GM21723 (cell line): ENCODE results near the gene BOD1L1.

Experiments used
- ATAC-seq: cut with Tn5 transposase; IDR thresholded peaks from one replicate; pipeline ENCODE4 v1.9.1; 2021; ENCODE audit warnings: mild to moderate bottlenecking, moderate library complexity; ENCODE audit not compliant: unreplicated experiment

Gene BOD1L1

GRCh38 chr4:13540446-13541175 is 86.9 kb downstream of the BOD1L1 start:
- ATAC-seq = no peak

DNA sequence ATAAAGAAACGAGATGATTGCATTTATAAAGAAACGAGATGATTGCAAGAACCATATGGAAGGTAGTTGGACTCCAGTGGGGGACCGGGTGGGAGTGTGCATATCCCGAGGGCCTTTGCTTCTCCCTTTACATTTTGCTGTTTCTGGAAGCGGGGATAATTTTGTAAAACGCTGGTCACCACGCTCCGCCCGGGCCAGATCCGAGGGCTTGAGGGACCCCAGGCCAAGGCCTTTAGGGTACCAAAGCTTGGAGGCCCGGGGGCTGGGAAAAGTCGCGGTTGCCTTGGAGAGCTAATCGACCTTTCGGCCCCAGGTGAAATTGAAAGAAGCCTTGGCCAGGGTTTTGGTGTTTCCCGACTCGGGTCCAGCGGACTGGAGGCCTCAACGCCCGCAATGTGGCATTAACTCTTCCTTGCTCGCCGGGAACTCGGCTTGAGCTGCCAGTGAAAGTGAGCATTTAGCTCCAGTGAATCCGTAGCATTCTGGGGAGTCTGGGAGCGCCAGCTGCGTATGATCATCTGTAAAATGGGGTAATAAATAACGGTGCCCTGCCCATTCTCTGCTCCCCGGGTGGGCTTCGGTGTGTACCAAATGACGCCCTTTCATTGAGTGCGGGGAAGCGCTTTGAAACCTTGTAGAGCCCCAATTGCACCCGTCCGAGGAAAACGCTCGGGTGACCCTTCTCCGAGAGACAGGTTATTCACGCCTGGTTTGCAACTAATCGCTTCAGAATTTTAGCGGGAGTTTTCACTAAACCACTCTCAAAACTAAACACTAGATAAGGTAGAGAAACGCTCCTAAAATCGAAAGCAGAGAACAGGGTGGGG is 87.7 kb downstream of the BOD1L1 start:
- ATAC-seq = no peak

GRCh38 chr4:13539047-13539618 is 88.4 kb downstream of the BOD1L1 start:
- no peak for ATAC-seq

GRCh38 chr4:13538427-13538973 is 89.0 kb downstream of the BOD1L1 start:
- no peak for ATAC-seq

- ATAC-seq = no peak
Measured at GRCh38 chr4:13537832-13538177, 89.7 kb downstream of the BOD1L1 start.

DNA sequence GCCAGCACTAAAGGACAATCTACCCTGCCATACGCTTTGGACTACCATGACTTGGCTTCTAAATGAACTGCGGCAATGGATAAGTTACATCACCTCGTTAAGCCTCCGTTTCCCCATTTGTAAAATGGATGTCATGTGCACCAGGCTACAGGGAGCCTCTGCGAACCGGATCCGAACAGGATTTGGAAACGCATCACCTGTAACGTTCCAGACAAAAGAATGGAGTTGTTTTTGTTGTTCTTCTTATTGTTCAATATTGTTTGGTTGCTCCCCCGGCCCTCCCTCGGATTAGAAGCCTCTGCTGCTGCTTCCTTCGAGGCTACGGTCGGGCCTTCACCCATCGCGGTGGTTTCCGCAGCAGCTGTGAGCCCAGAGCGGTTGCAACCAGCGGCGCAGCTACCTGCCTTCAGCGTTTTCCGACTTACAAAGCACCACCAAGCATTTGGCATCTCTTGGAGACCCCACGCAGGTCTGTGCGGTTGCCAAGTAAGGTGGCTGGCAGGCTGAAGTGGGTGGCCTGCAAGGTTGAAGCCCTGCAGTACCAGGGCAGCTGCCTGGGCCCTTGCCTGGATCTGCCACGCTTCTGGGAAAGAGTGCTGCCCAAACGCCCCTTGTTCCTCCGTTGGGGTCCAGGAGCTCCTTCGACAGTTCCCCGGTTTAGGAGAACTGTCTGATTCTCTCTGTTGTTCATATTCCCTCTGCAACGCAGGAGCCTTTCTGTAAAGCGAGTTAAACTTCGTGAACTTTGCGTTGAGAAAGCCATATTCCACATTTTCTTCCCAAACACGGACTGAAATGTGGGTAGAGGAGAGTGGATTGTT is 90.3 kb downstream of the BOD1L1 start:
- ATAC-seq = no peak

DNA sequence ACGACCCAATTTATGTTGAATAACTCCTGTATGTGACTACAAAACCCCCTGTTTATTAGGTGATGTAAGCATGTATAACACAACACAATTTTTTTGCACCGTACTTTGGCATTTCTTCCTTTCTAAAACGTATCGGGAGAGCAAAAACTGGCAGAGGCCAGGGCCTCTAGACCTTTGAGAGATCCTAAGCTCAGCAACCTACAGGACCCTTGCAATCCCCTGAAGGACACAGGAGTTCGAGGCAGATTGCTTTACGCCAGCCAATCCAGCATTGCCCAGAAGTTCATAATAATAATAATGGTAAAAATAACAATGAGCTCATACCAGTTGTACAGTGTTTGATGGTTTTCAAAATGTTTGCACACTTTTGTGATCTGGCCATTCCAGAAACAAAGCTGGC is 90.9 kb downstream of the BOD1L1 start:
- ATAC-seq = no peak

- ATAC-seq = no peak
Measured at GRCh38 chr4:13535708-13536361, 91.7 kb downstream of the BOD1L1 start.

GRCh38 chr4:13535118-13535517 is 92.4 kb downstream of the BOD1L1 start:
- ATAC-seq = no peak

DNA sequence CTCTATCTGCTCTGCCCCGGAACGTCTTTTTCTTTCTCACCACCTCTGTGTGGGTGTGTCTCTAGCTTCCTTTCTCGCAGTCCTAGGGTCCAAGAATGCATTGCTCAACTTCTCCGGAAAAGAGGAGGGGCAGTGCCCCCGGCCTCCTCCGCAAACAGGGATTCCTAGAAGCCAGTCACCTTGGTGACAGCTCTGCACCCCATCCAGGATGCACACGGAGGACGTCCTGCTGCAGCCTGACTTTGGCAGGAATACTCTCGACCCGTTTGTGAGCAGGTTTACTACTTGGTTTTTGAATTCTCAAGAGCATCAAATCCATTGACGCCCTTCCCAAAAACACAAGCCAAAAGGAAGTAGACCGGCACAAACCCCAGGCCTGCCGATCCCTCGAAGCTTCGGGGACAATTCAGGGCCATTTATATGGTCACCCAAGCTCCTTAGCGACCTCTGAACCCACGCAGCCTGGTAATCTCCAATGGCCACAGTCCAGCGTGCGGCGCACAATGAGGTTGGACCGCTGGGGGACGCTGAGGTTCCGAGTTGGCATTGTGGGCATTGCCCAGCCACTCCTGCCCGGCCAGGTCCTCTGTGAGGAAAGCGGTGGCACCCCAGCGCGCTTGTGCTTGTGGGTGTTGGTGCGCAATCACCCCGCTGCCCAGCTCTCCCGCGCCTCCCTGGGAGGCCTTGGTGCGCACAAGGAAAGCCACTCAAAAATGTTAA is 93.0 kb downstream of the BOD1L1 start:
- no peak for ATAC-seq

GRCh38 chr4:13533670-13534343 is 93.7 kb downstream of the BOD1L1 start:
- no peak for ATAC-seq

- ATAC-seq = no peak
Measured at GRCh38 chr4:13531625-13531998, 95.9 kb downstream of the BOD1L1 start.

GRCh38 chr4:13530823-13531624 is 96.5 kb downstream of the BOD1L1 start:
- no peak for ATAC-seq

DNA sequence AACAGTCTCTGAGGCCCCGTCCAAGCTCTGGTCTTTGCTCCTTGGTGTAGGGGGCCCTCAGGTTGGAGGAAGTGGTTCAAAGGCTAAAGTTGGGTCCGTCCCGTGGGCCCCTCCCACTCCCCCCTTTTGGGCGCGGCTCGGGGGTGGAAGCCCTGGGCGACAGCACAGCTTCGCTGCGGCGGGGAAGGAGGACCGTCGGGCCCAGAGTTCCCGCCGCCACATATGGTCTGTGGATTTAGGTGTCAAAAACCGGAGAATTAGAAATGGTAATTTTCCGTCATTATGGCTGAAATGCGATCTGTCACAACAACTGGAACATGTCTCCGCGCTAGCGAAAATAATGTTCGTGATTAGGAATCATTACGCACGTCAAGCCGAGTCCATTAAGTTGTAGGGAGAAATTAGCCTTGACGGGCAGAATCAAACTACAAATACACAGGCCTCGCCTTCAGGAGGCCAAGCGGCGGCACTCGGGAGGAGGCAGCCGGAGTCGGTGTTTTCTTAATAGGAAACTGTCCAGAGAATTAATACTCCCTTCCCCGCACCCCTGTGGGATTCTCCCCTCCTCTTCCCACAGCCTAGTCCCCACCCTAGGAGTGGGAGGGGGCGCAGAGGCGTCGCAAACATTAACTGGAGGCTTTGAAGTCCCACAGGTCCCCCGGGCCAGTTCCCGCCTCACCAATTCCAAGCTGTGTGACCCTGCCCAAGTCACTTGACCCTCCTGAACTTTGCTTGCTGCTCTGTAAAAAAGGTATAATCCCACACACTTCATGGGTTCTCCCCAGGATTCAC is 98.2 kb downstream of the BOD1L1 start:
- no peak for ATAC-seq

GRCh38 chr4:13528821-13529127 is 98.8 kb downstream of the BOD1L1 start:
- ATAC-seq = no peak

DNA sequence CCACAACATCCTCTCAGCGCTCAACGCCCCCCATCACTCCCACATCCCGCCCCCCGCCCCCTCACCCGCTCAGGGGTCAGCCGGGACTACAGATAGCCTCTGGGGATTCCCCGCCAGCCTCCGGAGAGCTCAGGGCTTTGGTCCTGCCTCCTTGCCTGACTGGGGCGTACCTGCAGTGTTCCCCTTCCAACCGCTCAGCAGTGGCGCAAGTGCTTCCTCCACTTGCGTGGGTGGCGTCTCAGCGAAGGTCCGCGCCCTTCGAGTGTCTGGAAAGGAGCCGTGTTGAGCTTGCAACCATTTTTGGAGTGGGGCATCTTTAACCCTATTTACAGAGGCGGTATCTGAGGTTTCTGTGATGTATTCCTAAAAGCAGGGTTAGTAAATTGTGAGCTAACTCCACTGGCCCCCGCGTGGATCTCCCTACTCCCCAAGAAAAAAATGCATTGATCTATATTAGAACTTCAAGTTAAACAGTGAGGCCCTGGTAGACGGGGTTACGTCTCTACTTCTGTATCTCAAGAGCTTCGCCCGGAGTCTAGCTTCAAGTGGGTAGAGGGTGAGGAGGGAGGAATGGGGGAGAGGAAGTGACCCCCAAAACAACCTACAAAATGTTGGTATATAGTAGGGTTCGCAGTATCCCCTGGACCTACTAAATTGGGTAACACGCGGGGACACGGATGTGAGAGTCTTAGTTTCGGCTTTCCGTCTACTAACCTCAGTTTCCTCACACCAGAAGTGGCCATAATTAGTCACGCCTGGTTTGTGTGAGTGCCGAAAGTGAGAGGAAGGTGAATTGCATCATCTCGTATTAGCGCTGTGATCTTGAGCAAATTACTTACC is 99.3 kb downstream of the BOD1L1 start:
- ATAC-seq = peak; percentile 78
